ENCODE results near the gene NPRL2.

The NPRL2 gene

DNA sequence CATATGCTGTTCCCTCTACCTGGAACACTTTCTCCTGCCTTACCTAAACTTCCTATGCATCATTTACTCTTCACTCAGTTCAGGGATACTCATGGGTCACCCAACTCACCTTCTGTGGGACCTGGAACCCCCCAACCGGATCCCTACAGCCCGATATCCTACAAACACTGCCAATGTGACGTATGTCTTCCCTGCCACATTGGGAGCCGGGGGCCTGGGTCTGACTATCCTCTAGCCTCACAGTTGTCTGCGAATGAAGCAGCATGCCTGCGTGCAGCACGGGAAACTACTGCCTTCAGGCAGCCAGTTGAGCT lies 405 bp downstream of the NPRL2 start:
- no peak for DNase-seq (ENCODE audit: low read depth)

DNA sequence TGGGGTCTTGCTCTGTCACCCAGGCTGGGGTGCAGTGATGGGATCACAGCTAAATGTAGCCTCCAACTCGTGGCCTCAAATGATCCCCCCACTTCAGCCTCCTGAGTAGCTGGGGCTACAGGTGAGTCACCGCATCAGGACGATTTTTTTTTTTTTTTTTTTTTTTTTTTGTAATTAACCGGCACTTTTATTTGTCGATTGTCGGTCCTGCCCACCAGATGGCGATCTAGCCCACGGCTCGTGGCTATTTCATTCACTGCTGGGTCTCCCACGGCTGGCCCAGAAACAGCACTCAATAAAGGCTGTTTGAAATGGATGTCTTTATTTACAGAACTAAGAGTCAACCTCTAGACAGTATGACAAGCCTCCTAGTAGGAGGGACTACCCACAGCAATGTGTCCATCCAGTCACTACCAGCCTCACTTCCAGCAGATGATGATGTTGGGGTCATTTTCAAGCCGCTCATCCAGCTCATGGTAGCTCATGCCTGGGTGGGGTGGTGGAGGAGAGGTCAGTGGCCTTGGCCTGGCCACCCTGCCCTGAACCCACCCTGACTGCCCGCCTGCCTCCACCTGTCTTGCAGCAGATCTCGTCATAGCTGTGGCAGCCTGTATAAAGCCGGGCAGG lies 3.3 kb downstream of the NPRL2 start:
- no peak for DNase-seq (ENCODE audit: low read depth)

GRCh38 chr3:50345586-50346234 lies 4.9 kb downstream of the NPRL2 start, which contains the start of gene ZMYND10:
TSS of gene ZMYND10 (minus strand) at chr3:50345732. CDS start at chr3:50345579, 153 bp downstream.
- DNase-seq (ENCODE audit: low read depth), result no peak

DNA sequence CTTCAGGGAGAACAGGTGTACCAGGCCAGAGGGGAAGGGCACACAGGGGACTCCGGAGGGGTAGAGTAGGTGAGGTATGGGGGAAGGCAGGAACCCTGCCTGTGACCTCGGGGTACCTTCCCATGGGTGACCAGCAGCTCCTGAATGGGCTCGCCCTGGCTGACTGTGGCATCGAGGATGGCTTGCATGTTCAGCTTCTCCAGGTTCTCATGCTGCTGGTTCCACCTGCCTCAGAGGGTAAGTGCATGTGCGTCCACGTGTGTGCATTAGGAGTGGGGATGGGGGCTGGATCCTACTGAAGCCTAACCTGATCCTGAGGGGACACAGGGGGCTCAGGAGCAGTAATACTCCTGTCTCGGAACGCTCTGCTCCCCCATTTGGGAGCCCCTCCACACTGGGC lies 5.6 kb downstream of the NPRL2 start:
- no peak for DNase-seq (ENCODE audit: low read depth)

GRCh38 chr3:50342813-50343633 lies 7.6 kb downstream of the NPRL2 start:
- no peak for DNase-seq (ENCODE audit: low read depth)

GRCh38 chr3:50341996-50342650 lies 8.5 kb downstream of the NPRL2 start:
- no peak for DNase-seq (ENCODE audit: low read depth)

DNA sequence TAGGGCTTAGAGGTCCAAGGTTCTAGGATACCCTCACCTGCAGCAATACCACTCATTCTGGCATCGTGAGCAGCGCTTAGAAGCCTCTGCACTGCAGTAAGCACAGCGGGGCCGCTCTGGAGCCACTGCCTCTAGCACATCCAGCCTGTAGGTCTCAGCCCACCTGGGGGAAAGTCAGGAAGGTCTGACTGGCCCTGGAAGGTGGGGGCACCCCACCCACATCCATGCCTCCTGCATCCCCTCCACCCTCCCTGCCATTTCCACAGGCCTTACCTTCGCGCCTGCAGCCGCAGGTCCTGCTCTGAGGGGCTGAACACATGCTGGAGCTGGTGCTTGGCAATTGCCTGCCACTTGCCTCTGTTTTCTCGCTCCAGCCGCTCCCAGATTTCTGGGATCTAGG lies 9.0 kb downstream of the NPRL2 start:
- no peak for DNase-seq (ENCODE audit: low read depth)

- DNase-seq (ENCODE audit: low read depth), result no peak
Measured at GRCh38 chr3:50340448-50341329, 9.9 kb downstream of the NPRL2 start, which contains the start of gene RASSF1. TSS of gene RASSF1 (minus strand) at chr3:50340836. CDS start at chr3:50340805, 31 bp downstream.

GRCh38 chr3:50340147-50340447 lies 10.5 kb downstream of the NPRL2 start:
- DNase-seq (ENCODE audit: low read depth), result no peak

DNA sequence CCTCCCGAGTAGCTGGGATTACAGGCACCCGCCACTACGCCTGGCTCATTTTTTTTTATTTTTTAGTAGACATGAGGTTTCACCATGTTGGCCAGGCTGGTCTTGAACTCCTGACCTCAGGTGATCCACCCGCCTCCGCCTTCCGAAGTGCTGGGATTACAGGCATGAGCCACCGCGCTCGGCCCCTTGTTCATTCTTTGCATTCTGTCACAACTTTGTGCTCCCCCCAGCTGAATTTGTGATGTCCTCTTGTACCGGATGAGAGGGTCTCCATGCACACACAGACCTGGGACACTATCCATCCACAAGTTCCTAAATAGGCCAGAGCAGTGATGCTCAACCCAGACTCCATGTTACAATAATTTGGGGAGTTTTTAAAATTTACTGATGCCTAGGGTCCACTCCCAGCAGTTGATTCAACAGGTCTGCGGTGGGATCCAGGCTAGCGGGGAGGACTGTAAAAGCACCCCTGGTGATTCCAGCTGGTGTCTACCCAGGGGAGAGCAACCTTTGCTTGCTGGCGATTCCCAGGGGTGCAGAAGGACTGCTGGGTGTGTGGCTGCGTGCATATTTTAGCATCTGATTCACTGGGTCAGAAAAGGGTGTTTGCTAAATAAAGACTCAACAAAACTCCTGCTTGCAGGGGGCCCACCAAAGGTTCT lies 11.0 kb downstream of the NPRL2 start:
- DNase-seq (ENCODE audit: low read depth), result no peak

DNA sequence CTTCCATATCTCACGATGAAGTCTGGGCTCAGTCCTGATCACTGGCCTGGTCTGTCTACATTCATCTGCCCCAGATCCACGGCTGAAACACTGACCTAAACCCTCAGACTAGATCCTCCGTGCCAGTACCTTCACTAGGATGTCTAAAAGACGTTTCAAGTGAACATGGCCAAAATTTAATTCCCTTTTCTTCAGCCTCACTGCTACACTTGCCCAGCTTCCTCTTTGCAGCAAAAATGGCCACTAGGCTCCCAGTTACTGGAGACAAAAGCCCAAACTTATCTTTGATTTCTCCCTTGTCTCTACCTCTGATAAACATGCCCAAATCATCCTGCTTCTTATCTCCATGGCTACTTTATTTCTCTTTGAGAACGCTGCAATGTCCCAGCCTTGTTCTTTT lies 11.6 kb downstream of the NPRL2 start:
- no peak for DNase-seq (ENCODE audit: low read depth)

DNA sequence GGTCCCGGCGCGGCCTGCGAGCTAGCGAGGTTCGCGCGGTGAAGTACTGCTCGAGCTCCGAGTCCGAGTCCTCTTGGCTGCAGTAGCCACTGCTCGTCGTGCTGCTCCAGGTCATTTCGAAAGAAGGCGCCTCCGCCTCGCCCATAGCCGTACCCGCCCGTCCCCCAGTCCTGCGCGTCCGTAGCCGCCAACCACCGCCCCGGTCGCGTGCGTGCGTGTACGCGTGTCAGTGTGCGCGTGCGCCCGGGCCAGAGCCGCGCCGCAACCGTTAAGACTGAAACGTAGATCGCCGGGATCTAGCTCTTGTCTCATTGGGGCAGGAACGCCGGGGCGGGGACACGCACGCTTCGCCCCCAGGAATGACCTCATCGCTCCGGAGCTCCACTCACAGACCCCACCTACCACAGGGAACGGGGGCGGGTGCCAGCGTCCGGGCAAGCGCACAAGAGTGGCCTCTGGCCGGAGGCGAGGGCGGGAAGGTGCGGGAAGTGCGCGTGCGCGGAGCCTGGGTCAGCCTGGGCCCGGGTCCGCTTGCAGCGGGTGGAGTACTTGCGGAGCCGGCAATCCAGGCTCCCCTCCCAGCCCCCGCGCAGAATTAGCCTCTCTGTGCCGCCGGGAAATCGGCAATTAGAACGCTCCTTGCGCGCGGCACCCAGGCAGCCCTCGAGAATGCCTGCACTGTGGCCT lies 13.3 kb downstream of the NPRL2 start:
- DNase-seq (ENCODE audit: low read depth), result peak; percentile 93

DNA sequence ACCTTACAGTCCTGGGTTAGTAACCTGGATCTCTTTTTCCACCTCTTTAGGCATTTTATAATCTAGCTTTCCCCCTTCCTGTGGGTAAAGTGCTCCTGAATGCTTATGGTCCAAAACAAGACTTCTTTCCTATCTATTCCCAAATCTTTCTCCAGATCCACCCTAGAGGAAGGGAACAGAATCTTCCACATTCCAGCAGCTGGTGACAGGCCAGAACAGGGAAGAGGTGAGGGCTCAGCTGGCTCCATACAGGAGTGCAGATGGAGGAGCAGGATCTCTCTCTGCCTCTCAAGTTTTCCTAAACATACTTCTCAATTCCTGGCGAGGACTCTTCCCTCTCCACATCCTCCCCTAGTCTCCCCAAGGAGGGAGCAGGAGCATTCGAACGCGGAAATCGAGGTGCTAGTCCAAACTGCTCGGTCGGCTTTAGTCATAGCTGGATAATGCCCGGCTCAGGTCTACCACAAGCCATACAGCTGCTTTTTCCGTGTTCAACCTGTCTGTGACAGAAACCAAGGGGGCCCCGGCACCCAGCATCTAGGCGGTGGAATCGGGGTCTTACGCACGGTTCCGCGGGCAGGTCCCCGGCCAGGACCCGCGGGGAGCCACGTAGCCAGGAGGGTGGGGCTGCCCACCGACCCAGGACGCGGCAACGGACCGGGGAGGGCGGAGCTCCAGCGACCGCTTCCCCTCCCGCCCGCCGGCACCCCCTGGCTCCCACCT lies 14.0 kb downstream of the NPRL2 start:
- no peak for DNase-seq (ENCODE audit: low read depth)

- DNase-seq (ENCODE audit: low read depth), result no peak
Measured at GRCh38 chr3:50334339-50335075, 16.1 kb downstream of the NPRL2 start.

- DNase-seq (ENCODE audit: low read depth), result no peak
Measured at GRCh38 chr3:50333744-50334328, 16.7 kb downstream of the NPRL2 start.

DNA sequence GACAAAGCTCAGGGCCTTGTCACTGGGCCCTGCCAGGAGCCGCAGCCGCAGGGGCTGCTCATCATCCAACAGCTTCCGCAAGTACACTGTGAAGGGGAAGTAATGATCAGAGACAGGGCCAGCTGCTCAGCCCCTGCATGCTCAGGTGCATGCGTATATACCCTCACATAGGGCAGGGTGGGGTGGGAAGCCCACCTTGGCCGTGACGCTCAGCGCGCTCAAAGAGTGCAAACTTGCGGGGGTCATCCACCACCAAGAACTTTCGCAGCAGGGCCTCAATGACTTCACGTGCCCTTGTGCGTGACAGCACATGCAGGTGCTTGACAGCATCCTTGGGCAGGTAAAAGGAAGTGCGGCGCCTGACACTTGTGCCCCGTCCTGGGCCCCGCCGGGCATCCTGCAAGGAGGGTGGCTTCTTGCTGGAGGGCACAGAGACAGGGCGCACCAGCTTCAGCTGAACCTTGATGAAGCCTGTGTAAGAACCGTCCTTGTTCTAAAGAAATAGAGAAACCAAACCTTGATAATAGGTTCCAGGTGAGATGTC lies 19.1 kb downstream of the NPRL2 start:
- DNase-seq (ENCODE audit: low read depth), result no peak

- no peak for DNase-seq (ENCODE audit: low read depth)
Measured at GRCh38 chr3:50330330-50330729, 20.2 kb downstream of the NPRL2 start.

DNA sequence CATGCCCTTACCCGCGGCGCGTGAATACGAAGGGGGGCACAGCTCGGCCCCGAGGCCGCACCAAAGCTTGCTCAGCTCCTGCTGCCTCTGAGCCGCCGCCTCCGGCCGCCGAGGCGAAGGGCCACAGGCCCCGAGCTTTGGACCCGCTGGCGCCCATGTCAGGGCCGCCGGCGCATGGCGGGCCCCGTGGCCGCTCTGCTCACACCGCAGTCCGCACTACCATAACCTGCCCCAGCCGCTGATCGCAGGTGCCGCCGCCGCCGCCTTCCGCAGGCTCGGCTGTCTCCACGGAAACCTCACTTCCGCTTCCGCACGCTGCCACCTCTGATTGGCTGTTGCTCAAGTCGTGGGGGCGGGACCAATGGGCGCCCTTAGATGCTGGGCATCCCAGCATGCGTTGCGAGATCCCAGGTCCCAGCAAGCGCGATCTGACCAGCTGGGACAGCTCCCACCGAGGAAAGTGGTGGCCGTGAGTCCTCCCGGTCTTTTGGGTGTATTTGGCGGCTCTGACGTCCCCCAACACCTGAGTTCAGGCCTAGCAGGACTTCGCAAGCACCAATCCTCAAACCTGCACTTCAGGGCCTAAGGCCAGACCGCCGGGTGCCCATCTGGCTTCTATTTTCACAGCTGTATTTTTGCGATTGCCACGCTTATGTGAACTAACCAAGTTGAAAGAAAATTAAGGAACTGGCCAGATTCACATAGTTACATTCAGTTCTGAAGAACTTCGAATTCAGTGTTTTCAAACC lies 22.5 kb downstream of the NPRL2 start, which contains the start of gene TUSC2:
Gene TUSC2, minus strand, starts transcription at position 281 of the 749 bp plus-strand sequence. Its CDS starts 124 bp downstream, at position 157.
- peak; percentile 71 for DNase-seq (ENCODE audit: low read depth)
